Glutamatergic neuron (in vitro differentiated cells): ENCODE measurements around the gene NSMCE1. TPM values are rescaled to one million over a fixed set of nuclear protein-coding genes. Genes with fewer than 3 reads are reported as not detected.

Experiments
- DNase-seq: peaks from one replicate; pipeline ENCODE4 v3.0.0; 2022
- H3K27ac Mint-ChIP-seq: one replicate; pipeline ENCODE4 v1.8.0; 2020; ENCODE audit warnings: mild to moderate bottlenecking, mixed read lengths, inconsistent platforms; ENCODE audit not compliant: unreplicated experiment
- H3K27me3 Mint-ChIP-seq: one replicate; pipeline ENCODE4 v1.8.0; 2020; ENCODE audit warnings: mild to moderate bottlenecking, moderate library complexity, mixed read lengths, inconsistent platforms; ENCODE audit not compliant: unreplicated experiment
- H3K36me3 Mint-ChIP-seq: one replicate; pipeline ENCODE4 v1.8.0; 2020; ENCODE audit warnings: mild to moderate bottlenecking, mixed read lengths, inconsistent platforms; ENCODE audit not compliant: unreplicated experiment
- H3K4me1 Mint-ChIP-seq: one replicate; pipeline ENCODE4 v1.8.0; 2020; ENCODE audit warnings: mild to moderate bottlenecking, low read depth, mixed read lengths, inconsistent platforms; ENCODE audit not compliant: unreplicated experiment
- H3K4me3 Mint-ChIP-seq: one replicate; pipeline ENCODE4 v1.8.0; 2020; ENCODE audit warnings: mild to moderate bottlenecking, mixed read lengths, inconsistent platforms; ENCODE audit not compliant: unreplicated experiment
- H3K9me3 Mint-ChIP-seq: one replicate; pipeline ENCODE4 v1.8.0; 2020; ENCODE audit warnings: mild to moderate bottlenecking, moderate library complexity, mixed read lengths, inconsistent platforms; ENCODE audit not compliant: unreplicated experiment
- total RNA-seq: library from RNA; stranded (reverse); fragmentation: NEBNext Ultra II Directional; extraction: Animal tissue kit (Norgen Biotek cat#: 25700); gene quantifications from one replicate; pipeline ENCODE4 v1.2.1, GENCODE V29; 2021; ENCODE audit not compliant: unreplicated experiment
- TF ChIP-seq, protein P1 (sequence below): fragments of 200-600 bp; sonication (generic); IDR thresholded peaks from one replicate; pipeline ENCODE4 v1.5.0; 2021; ENCODE audit not compliant: partially characterized antibody, unreplicated experiment

NSMCE1 gene
- total RNA-seq, 1 donor from 2014 or later: 32.7 TPM

DNA sequence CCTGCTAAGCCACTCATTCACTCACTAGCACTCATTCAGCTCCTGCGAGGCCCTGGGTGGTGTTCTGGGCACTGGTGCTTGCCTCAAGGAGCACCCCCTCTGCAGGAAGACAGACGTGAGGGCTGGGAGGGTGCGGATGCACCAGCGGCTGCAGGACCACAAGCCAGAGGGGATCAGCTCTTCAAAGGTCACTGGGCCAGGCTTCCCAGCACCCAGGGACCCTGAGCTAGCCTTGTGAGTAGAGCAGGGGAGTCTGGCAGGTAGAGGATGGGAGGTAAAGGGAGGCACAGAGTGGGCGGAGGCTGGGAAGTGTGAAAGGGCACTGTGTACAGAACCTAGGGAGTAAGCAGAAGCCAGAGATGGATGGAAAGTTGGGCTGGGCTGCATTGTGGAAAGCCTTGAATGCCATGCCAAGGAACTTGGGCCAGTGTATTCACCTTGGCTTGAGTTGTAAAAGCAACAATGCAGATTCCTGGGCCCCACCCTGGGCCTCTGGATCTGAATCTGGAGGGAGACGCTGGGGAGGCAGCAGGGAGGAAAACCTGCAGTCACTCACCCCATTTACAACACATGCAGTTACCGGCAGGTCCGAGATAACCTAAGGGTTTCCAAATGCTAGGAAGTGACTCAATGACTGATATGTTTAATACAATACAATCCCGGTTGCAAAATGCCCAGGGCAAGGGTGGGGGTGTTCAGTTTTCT lies 46.9 kb upstream of the NSMCE1 start:
- Mint-ChIP-seq H3K4me3 (no peak overlapping the region), H3K27me3 (peaks cover 9% of the 10 kb centered on the region), H3K27ac (no peak overlapping the region), H3K4me1 (peaks cover 4% of the 10 kb centered on the region), H3K36me3 (no peaks in the 10 kb centered on the region), H3K9me3 (peaks cover 4% of the 10 kb centered on the region)
- TF ChIP-seq, protein P1, sequence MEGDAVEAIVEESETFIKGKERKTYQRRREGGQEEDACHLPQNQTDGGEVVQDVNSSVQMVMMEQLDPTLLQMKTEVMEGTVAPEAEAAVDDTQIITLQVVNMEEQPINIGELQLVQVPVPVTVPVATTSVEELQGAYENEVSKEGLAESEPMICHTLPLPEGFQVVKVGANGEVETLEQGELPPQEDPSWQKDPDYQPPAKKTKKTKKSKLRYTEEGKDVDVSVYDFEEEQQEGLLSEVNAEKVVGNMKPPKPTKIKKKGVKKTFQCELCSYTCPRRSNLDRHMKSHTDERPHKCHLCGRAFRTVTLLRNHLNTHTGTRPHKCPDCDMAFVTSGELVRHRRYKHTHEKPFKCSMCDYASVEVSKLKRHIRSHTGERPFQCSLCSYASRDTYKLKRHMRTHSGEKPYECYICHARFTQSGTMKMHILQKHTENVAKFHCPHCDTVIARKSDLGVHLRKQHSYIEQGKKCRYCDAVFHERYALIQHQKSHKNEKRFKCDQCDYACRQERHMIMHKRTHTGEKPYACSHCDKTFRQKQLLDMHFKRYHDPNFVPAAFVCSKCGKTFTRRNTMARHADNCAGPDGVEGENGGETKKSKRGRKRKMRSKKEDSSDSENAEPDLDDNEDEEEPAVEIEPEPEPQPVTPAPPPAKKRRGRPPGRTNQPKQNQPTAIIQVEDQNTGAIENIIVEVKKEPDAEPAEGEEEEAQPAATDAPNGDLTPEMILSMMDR: no peak
- no peak for DNase-seq

DNA sequence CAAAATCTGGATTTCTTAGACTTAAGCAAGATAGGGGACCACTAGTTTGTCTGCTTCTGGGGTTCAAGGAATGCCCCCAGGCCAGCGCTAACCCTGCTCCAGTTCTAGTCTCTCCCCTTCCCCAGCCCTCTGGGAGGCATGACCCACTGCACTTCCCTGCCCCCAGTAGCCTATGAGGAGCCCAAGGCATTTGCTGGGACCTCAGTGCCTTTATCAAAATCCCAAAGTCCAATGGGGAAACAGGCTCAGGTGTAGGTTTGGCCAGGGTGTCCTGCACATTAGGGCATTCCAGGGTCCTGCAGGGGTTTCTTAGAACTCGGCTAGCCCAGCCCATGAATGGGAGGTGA lies 46.4 kb upstream of the NSMCE1 start:
- Mint-ChIP-seq H3K4me3 (no peak overlapping the region), H3K36me3 (no peaks in the 10 kb centered on the region), H3K9me3 (peaks cover 4% of the 10 kb centered on the region), H3K27ac (no peak overlapping the region), H3K27me3 (peaks cover 12% of the 10 kb centered on the region), H3K4me1 (peaks cover 4% of the 10 kb centered on the region)
- no peak for DNase-seq
- TF ChIP-seq, protein P1: no peak

DNA sequence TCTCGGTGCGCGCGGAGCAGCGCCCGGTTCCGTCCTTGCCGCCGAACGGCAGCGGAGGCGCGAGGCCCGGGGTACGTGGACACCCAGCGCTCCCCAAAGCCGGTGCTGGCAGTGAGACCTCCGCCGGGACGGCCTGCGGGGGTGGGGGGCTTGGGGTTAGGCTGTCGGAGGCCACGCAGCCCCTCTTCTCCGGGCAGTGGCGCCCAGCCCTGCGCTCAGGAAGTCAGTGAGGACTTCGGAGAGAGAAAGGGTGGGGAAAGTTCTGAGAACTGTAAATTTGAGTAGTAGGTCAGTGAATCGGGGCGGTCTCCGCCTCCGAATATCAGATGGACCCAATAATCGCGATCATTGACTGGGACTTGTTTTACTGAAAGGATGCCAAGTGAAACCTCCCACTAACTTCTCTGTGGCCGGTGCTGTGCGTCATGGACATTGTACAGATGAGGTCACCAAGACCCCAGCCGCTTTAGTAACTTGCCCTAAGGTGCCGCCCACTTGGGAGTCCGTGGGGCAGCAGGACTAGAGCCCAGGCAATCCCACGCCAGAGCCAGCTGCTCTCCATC lies 45.7 kb upstream of the NSMCE1 start:
- Mint-ChIP-seq H3K27ac (no peak overlapping the region), H3K4me1 (peaks cover 4% of the 10 kb centered on the region), H3K27me3 (peaks cover 12% of the 10 kb centered on the region), H3K9me3 (peaks cover 4% of the 10 kb centered on the region), H3K36me3 (no peaks in the 10 kb centered on the region), H3K4me3 (peak overlapping the region; percentile 86)
- peak; percentile 33 for DNase-seq
- TF ChIP-seq, protein P1: no peak

DNA sequence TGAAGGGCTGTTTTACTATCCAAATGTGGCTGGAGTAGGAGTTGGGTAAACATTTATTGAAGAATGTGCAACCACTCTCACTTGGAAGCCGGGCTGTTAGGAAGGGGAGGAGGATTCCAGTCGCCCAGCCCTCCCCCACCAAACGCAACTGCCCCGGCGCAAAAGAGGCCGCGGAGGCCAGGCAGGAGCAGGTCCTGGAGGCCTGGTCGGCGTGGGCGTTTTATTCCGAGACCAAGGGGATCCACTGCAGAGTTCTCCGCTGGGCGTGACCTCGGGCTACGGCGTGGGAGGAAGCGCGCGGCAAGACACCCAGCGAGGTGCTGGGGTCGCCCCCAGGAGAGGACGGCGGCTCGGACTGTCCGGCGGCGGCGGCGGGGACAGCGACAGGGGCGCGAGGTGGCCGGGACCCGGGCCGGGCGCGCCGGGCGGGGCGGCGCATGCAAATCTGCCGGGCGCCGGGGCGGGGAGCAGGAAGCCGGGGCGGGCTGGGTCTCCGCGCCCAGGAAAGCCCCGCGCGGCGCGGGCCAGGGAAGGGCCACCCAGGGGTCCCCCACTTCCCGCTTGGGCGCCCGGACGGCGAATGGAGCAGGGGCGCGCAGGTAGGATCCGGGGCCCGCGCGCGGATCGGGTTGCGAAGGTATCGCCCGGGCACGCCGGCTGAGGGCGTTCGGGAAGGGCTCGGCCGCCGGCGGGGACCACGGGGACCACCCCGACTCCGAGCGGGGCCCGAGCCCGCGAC lies 45.0 kb upstream of the NSMCE1 start, which contains the start of gene IL4R:
IL4R (plus strand) TSS at position 553 of the 739 bp plus-strand sequence. CDS start 26,230 bp downstream, outside the sequence.
- H3K36me3 Mint-ChIP-seq: no peaks in the 10 kb centered on the region
- peaks cover 12% of the 10 kb centered on the region for H3K27me3 Mint-ChIP-seq
- peaks cover 4% of the 10 kb centered on the region for H3K4me1 Mint-ChIP-seq
- TF ChIP-seq, protein P1: no peak
- H3K9me3 Mint-ChIP-seq: peaks cover 4% of the 10 kb centered on the region
- peak; percentile 52 for DNase-seq
- no peak within 1 kb of the TSS for H3K27ac Mint-ChIP-seq
- peak within 1 kb of the TSS; percentile 86 for H3K4me3 Mint-ChIP-seq
